A673 (cell line): ENCODE results near the gene EXOC6.

ENCODE experiments used
- EZH2 ChIP-seq: fragments of 200-600 bp; sonication (generic); IDR thresholded peaks from 2 replicates; pipeline ENCODE4 v1.6.1; 2017; ENCODE audit warnings: borderline replicate concordance, low read depth, mild to moderate bottlenecking, mixed read lengths, antibody characterized with exemption, low read length; ENCODE audit not compliant: poor library complexity, severe bottlenecking
- TF ChIP-seq, protein P1 (sequence below): fragments of 300-800, 200-600 bp; sonication (generic); conservative IDR thresholded peaks from 2 replicates; pipeline ENCODE4 v1.5.1; 2017; ENCODE audit warnings: low read depth, mild to moderate bottlenecking, antibody characterized with exemption, low read length, moderate library complexity, mixed read lengths

GRCh38 chr10:92868036-92868435 lies 19.7 kb downstream of the EXOC6 start:
- TF ChIP-seq, protein P1, sequence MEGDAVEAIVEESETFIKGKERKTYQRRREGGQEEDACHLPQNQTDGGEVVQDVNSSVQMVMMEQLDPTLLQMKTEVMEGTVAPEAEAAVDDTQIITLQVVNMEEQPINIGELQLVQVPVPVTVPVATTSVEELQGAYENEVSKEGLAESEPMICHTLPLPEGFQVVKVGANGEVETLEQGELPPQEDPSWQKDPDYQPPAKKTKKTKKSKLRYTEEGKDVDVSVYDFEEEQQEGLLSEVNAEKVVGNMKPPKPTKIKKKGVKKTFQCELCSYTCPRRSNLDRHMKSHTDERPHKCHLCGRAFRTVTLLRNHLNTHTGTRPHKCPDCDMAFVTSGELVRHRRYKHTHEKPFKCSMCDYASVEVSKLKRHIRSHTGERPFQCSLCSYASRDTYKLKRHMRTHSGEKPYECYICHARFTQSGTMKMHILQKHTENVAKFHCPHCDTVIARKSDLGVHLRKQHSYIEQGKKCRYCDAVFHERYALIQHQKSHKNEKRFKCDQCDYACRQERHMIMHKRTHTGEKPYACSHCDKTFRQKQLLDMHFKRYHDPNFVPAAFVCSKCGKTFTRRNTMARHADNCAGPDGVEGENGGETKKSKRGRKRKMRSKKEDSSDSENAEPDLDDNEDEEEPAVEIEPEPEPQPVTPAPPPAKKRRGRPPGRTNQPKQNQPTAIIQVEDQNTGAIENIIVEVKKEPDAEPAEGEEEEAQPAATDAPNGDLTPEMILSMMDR, result no peak
- TF ChIP-seq EZH2, result no peak
